MCF 10A (cell line): Measurements from ENCODE around the gene NT5C3A. TPM values are rescaled to one million over a fixed set of nuclear protein-coding genes. Genes with fewer than 3 reads are reported as not detected.

Experiments used
- BruUV-seq: library from RNA; stranded (reverse); fragments of 400-500 nt; replicated peaks from 2 replicates; lab custom pipeline; 2021; lab: Mats Ljungman, UMichigan
- CTCF ChIA-PET: fragments of 300-600 bp; sonication (Branson Sonifier 250); formaldehyde crosslinking; extraction: SDS; loops from one replicate; lab custom pipeline; 2021; ENCODE audit warnings: antibody characterized with exemption, inconsistent platforms; lab: Yijun Ruan, JAX
- POLR2A ChIA-PET: fragments of 300-600, 350-650 bp; sonication (Branson Sonifier 250); formaldehyde crosslinking; extraction: SDS; loops from one replicate; lab custom pipeline; 2020; ENCODE audit warnings: antibody characterized with exemption, inconsistent platforms; lab: Yijun Ruan, JAX
- DNase-seq: peaks from one replicate; pipeline ENCODE4 v3.0.0-alpha.2; 2018; ENCODE audit not compliant: unreplicated experiment
- H3K27ac Mint-ChIP-seq: one replicate; pipeline ENCODE4 v1.8.0; 2022; ENCODE audit warnings: mild to moderate bottlenecking, low read depth, mixed read lengths; ENCODE audit not compliant: unreplicated experiment
- H3K27me3 Mint-ChIP-seq: one replicate; pipeline ENCODE4 v1.8.0; 2022; ENCODE audit warnings: mixed read lengths; ENCODE audit not compliant: insufficient read depth, unreplicated experiment
- H3K36me3 Mint-ChIP-seq: one replicate; pipeline ENCODE4 v1.8.0; 2022; ENCODE audit warnings: mild to moderate bottlenecking, moderate library complexity, mixed read lengths; ENCODE audit not compliant: insufficient read depth, unreplicated experiment
- H3K4me1 Mint-ChIP-seq: one replicate; pipeline ENCODE4 v1.8.0; 2022; ENCODE audit warnings: mixed read lengths; ENCODE audit not compliant: insufficient read depth, unreplicated experiment
- H3K4me3 Mint-ChIP-seq: one replicate; pipeline ENCODE4 v1.8.0; 2022; ENCODE audit warnings: mild to moderate bottlenecking, moderate library complexity, mixed read lengths; ENCODE audit not compliant: unreplicated experiment
- H3K9me3 Mint-ChIP-seq: one replicate; pipeline ENCODE4 v1.8.0; 2022; ENCODE audit warnings: mixed read lengths; ENCODE audit not compliant: unreplicated experiment
- CTCF ChIP-seq: fragments of 200-600 bp; IDR thresholded peaks from one replicate; pipeline ENCODE4 v1.8.0; 2022; ENCODE audit warnings: antibody characterized with exemption, mild to moderate bottlenecking; ENCODE audit not compliant: unreplicated experiment
- intact Hi-C: fragments of 100-400 bp; cut with micrococcal nuclease; formaldehyde crosslinking; loops from 2 replicates; pipeline ENCODE4 v1.14.1; 2022
- total RNA-seq: library from RNA; stranded (reverse); gene quantifications from 2 replicates; pipeline ENCODE4 v1.2.3, GENCODE V29; 2022

The NT5C3A gene
- total RNA-seq, 1 experiment from 2014 or later = 49.5 TPM

- Mint-ChIP-seq H3K27me3 (no peaks in the 10 kb centered on the region), H3K27ac (peak overlapping the region; percentile 76), H3K9me3 (no peaks in the 10 kb centered on the region), H3K4me1 (peaks cover 18% of the 10 kb centered on the region), H3K4me3 (peak overlapping the region; percentile 65), H3K36me3 (no peaks in the 10 kb centered on the region)
- no peak for TF ChIP-seq CTCF
- intact Hi-C loops = loop anchor here (5.0 kb wide), 1 partner anchor 84 kb away; the partner anchor contains the start of gene FKBP9
- TSS peak; percentile 92 for BruUV-seq
- ChIA-PET POLR2A (interaction anchor here (1.0 to 7.7 kb wide), 19 partner anchors 8 to 310 kb away, joined by 3 to 115 read pairs (median 5); partner anchors contain the start of genes FKBP9, KBTBD2, NT5C3A and RP9), CTCF (interaction anchor here (0.6 to 2.4 kb wide), 9 partner anchors 8 to 276 kb away, joined by 3 to 17 read pairs (median 5); no protein-coding TSS in a partner anchor)
- peak; percentile 86 for DNase-seq
Measured at GRCh38 chr7:33040803-33041516, 21.6 kb downstream of the NT5C3A start.

GRCh38 chr7:33039903-33040292, 22.7 kb downstream of the NT5C3A start:
- CTCF ChIA-PET = interaction anchor here (0.8 to 2.4 kb wide), 8 partner anchors 9 to 275 kb away, joined by 3 to 17 read pairs (median 6); no protein-coding TSS in a partner anchor
- intact Hi-C loops = loop anchor here (2.0 to 5.0 kb wide), 2 partner anchors 23 to 83 kb away; partner anchors contain the start of genes FKBP9 and NT5C3A
- Mint-ChIP-seq H3K27ac (peak overlapping the region; percentile 76), H3K36me3 (no peaks in the 10 kb centered on the region), H3K4me1 (peaks cover 14% of the 10 kb centered on the region), H3K4me3 (peak overlapping the region; percentile 71), H3K27me3 (no peaks in the 10 kb centered on the region), H3K9me3 (no peaks in the 10 kb centered on the region)
- DNase-seq = no peak
- POLR2A ChIA-PET = interaction anchor here (0.7 to 7.7 kb wide), 22 partner anchors 9 to 309 kb away, joined by 3 to 115 read pairs (median 5); partner anchors contain the start of genes FKBP9, KBTBD2, NT5C3A and RP9
- no TSS peak for BruUV-seq
- TF ChIP-seq CTCF = no peak

GRCh38 chr7:33039257-33039902, 23.2 kb downstream of the NT5C3A start:
- no TSS peak for BruUV-seq
- peak overlapping the region; percentile 71 for H3K4me3 Mint-ChIP-seq
- peak overlapping the region; percentile 76 for H3K27ac Mint-ChIP-seq
- ChIA-PET POLR2A (interaction anchor here (0.7 to 7.7 kb wide), 14 partner anchors 10 to 160 kb away, joined by 3 to 115 read pairs (median 6); partner anchors contain the start of genes FKBP9, KBTBD2 and NT5C3A), CTCF (interaction anchor here (0.6 to 2.4 kb wide), 4 partner anchors 10 to 98 kb away, joined by 3 to 17 read pairs (median 5); no protein-coding TSS in a partner anchor)
- H3K27me3 Mint-ChIP-seq = no peaks in the 10 kb centered on the region
- no peaks in the 10 kb centered on the region for H3K9me3 Mint-ChIP-seq
- intact Hi-C loops = loop anchor here (2.0 kb wide), 1 partner anchor 23 kb away; the partner anchor contains the start of gene NT5C3A
- H3K4me1 Mint-ChIP-seq = peaks cover 16% of the 10 kb centered on the region
- no peak for TF ChIP-seq CTCF
- DNase-seq = peak; percentile 31
- no peaks in the 10 kb centered on the region for H3K36me3 Mint-ChIP-seq
